T-helper 2 cell treated with Interferon-gamma antibody and Interleukin-4, amounts not matched to agents 100 ng/mL and 5 ng/mL, for 36 hours (primary cell): ENCODE results near the gene SDK2. TPM values are rescaled to one million over a fixed set of nuclear protein-coding genes. Genes with fewer than 3 reads are reported as not detected.

Experiments
- intact Hi-C: fragments of 100-400 bp; cut with micrococcal nuclease; formaldehyde crosslinking; loops from one replicate; pipeline ENCODE4 v1.15.1; 2023
- total RNA-seq: library from RNA; stranded (reverse); gene quantifications from 2 replicates; pipeline ENCODE4 v1.2.3, GENCODE V29; 2022

Gene SDK2
- total RNA-seq, 1 donor from 2014 or later = 2.9 TPM

DNA sequence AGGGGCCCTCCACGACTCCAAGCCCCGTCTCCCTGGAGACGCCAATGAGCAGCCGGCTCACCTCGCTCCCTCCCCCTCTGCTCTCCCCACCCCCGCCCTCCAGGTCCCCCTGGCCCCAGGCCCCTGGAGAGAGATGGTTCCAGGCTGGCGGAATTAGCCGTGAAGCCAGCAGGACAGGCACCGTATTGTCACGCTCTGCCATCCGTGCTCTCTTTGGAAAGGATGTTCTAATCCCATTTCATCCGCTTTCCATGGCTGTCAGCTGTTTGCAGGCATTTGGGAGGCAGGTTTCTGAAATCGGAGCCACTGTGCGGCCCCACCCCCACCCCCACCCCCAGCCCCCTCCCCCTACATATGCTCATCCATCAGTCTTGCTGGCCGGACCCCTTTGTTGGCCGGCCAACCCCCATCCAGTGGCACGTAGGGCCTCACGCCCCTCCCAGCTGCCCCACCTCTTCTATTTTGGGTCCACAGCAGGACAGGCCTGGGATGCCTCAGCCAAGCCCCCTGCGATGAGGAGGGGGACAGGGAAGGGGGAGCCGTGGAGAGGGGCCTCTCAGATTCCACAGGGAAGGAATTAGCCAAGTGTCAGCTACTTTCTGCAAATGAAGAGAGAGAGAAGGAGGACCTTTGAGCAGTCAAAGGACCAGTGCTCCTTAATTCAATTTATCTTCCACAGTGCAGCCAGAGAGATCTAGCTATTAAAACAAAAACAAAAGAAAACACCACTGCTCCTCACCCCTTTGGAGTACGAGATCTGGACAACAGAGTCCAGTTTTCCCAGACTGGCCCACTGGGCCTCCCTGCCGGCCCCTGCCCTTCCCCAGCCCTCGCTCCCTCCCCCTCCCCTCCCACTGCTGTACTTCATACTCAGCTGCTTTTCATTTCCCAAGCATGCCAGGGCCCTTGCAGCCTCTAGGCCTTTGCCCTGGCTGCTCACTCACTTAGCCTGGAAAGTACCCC is 30.7 kb downstream of the SDK2 start:
- intact Hi-C loops = no loop called here

DNA sequence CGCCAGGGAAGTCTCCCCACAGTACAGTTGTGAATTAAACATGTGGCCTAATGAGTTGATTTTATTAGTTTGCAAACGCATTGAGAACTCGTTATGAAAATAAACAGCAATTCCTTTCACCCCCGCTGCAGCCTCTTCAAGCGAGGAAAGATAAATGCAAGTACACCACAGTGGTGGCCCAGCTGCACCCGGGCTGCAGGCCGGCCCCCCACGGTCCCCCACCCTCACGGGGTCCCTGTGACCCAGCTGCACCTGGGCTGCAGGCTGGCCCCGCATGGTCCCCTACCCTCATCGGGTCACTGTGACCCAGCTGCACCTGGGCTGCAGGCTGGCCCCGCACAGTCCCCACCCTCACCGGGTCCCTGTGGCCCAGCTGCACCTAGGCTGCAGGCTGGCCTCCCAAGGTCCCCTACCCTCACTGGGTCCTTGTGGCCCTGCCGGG is 32.2 kb downstream of the SDK2 start:
- intact Hi-C loops = no loop called here

GRCh38 chr17:73611630-73612029 is 32.6 kb downstream of the SDK2 start:
- intact Hi-C loops = no loop called here

GRCh38 chr17:73610331-73610911 is 33.8 kb downstream of the SDK2 start:
- intact Hi-C loops = no loop called here

- intact Hi-C loops = no loop called here
Observed at GRCh38 chr17:73609758-73610157, 34.5 kb downstream of the SDK2 start.

GRCh38 chr17:73609060-73609459 is 35.2 kb downstream of the SDK2 start:
- intact Hi-C loops = no loop called here

- intact Hi-C loops = no loop called here
Observed at GRCh38 chr17:73605444-73605843, 38.8 kb downstream of the SDK2 start.

DNA sequence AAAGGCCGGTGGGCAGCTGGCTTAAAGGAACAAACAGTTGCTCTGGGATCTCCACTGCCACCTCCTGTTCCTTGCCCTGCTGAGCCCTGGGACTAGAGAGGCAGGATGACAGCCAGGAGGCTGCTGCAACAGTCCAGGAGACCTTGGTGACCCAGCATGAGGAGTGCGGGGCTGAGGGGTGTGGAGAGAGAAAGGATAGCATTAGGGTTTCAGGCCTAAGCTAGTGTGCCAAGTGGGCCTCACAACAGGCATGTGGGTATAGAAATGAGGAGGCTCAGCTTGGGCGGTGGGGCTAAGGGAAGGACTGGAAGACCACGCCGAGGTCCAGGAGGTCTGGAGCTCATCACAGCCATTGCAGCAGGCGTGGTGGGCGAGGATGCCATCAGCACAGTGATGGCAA is 39.8 kb downstream of the SDK2 start:
- intact Hi-C loops = no loop called here

- intact Hi-C loops = no loop called here
Observed at GRCh38 chr17:73603971-73604370, 40.3 kb downstream of the SDK2 start.

DNA sequence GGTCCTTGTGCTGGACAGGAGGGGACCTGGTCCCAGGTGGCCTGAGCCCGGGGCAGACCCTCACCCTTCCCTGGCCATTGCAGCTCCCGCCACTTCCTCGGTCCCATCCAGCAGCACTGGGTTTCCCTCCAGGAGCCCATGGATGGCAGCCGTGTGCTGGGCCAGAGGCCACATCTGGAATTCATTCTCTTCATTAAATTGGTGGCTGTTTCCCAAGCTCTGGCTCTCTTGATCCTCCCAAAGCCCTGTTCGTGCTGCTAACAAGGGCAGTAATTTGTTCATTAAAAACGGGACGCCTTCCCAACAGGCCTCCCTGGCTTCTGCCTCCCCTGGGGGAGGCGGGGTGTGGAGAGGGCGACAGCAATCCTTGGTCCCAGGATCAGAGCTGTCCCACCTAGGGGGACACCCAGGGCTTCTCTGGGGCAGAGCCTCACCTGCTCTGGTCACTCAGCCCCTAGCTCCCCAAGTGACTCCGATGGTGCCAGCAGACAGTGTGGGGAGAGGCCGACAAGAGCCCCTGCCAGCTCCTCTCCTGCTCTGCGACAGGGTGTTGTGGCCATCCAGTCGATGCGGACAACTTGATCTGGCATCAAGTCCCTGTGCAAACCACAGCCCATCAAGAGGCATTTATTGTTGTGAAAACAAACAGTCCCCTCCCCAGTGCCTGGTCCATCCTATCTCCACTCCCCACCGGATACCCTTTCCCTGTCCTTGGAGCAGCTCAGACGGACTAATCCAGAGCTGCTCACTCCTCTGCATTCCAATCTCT is 44.0 kb downstream of the SDK2 start:
- intact Hi-C loops = no loop called here

GRCh38 chr17:73599599-73599998 is 44.6 kb downstream of the SDK2 start:
- intact Hi-C loops = no loop called here

DNA sequence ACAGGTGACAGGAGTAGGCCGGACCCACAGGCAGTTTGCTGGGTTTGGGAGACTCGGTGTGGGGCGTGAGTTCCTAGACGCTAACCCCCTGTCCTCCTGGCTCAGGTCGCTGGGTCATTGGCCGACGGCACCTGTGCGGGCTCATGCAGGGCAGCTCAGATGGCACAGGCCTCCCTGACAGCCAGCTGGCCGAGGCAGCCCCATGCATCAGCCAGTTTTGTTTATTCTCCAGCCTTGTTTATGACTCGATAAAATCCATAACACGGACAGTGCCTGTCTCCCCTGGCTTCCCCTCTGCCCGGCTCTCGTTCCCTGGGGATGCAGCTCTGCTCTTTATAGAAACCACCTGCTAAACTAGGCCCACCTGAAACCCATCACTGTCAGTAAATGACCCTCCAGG is 46.0 kb downstream of the SDK2 start:
- intact Hi-C loops = no loop called here

DNA sequence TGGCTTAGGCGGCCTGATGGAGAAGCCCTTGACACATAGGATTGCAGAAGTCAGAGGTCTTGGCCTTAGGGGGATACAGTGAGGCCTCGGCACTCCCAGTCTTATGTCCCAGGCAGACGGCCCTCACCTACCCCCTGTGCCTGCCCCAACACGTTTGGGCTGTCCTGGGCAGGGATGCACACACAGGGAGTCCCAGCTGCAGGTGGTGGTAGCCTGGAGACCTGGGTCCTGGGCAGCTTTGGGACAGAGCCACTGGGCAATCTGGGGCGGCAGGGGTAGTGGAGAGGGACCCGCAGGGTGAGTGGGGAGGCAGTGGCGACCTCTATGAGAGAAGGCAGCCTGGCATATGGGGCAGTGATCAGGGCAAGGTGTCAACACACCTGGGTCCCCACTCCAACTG is 48.3 kb downstream of the SDK2 start:
- intact Hi-C loops = no loop called here

- intact Hi-C loops = no loop called here
Observed at GRCh38 chr17:73595479-73595878, 48.8 kb downstream of the SDK2 start.

DNA sequence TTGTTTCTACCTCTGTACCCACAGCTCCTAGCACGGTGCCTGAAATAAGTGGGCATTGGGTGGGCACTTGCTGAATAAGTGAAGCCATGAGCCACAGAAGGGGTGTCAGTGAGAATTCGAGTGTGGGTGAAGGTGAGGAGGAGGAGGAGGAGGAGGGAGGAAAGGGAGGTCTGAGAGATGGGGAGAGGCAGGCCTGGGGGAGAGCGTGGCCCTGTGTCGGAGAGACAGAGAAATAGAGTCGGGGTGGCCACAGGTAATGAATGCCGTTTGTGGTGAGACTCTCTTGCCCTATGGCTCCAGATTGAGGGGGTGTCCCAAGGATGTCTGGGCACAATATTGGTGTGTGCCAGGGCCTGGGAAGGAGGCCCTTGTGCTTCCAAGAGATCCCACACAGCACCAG is 49.2 kb downstream of the SDK2 start:
- intact Hi-C loops = no loop called here

DNA sequence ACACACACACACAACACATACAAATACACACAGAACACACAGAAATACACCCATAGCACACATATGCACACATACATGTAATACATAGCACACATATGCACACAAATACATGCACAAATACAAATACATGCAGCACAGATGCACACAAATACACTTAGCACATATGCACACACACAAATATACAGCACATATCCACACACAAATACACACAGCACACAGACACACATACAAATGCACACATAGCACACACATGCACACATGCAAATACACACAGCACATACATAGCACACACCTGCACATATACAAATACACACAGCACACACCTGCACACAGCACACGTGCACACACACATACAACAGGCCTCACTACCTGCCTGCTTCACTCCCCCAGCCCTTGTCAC is 49.6 kb downstream of the SDK2 start:
- intact Hi-C loops = no loop called here

DNA sequence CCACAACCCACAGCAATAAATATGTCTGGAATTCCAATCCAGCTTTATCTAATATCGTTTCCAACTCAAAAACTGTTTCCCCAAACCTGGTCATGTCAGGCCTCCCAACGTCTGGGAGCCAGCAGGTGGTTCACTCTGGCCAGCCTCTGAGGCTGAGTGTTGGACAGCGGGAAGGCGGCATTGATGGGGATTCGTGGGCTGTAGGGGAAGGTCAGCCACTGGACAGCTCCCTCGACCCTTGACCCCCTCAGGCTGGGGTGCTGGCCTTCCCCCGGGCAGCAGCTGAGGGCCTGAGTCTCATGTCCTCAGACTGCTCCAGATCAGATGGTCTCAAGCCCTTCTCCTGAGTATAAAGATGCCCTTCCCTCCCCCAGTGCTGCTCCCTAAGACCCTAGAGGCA is 50.2 kb downstream of the SDK2 start:
- intact Hi-C loops = no loop called here

GRCh38 chr17:73593249-73593965 is 50.8 kb downstream of the SDK2 start:
- intact Hi-C loops = no loop called here

DNA sequence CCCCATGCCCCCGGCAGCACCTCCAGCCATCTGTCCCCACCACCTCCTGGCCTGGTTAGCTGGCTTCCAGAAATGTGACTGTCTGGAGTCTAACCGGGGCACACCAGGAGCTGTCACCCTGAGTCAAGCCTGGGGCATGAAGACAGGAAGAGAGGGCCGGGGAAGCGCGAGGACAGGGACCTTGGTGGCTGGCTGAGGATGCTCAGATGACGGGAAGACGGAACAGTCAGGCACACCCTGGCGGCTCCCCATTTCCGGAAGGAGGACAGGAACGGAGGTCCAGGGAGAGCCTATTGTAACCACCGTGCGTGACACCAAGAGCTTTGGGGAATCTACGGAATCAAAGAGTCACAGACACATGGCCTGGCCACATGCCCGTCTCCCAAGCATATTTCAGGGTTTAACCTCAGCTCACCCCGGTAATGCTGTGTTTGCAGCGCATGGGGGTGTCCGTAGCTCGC is 51.7 kb downstream of the SDK2 start:
- intact Hi-C loops = no loop called here

DNA sequence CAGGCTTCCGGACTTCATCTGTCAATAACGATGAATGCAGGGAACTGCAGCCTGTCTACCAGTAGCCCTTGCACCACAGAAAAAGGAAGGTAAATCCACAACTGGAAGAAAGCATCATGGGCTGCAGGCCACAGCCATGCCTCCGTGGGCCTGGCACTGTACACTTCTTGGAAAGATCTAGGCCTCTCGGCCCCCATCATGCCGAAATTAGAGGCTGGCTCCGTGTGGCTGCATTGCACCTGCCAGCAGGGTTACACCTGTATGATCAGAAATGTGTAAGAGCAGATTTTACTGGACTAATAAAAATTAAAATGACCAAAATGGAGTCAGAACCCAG is 52.2 kb downstream of the SDK2 start:
- intact Hi-C loops = no loop called here

GRCh38 chr17:73591296-73592078 is 52.8 kb downstream of the SDK2 start:
- intact Hi-C loops = no loop called here
